Measurements from ENCODE around the gene GIGYF1. TPM values are rescaled to one million over a fixed set of nuclear protein-coding genes. Genes with fewer than 3 reads are reported as not detected.

GIGYF1 gene
- total RNA-seq, 2 donors from 2014 or later, result 20.9 to 33.4 TPM

- no peaks in the 10 kb centered on the region for H3K36me3 ChIP-seq
- intact Hi-C loops (cut with DNase I), result no loop called here
- no peak overlapping the region for H3K27ac ChIP-seq
- H3K4me3 ChIP-seq, result no peak overlapping the region
- TF ChIP-seq, protein P1, sequence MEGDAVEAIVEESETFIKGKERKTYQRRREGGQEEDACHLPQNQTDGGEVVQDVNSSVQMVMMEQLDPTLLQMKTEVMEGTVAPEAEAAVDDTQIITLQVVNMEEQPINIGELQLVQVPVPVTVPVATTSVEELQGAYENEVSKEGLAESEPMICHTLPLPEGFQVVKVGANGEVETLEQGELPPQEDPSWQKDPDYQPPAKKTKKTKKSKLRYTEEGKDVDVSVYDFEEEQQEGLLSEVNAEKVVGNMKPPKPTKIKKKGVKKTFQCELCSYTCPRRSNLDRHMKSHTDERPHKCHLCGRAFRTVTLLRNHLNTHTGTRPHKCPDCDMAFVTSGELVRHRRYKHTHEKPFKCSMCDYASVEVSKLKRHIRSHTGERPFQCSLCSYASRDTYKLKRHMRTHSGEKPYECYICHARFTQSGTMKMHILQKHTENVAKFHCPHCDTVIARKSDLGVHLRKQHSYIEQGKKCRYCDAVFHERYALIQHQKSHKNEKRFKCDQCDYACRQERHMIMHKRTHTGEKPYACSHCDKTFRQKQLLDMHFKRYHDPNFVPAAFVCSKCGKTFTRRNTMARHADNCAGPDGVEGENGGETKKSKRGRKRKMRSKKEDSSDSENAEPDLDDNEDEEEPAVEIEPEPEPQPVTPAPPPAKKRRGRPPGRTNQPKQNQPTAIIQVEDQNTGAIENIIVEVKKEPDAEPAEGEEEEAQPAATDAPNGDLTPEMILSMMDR (IDR thresholded peaks at IDR 0.05), result no peak
- peaks cover 23% of the 10 kb centered on the region for H3K27me3 ChIP-seq
- H3K4me1 ChIP-seq, result peaks cover 5% of the 10 kb centered on the region
- H3K9me3 ChIP-seq, result no peaks in the 10 kb centered on the region
- H3K9ac ChIP-seq (ENCODE audit: low read depth in 2 of 2, low read length in 2 of 2), result no peak overlapping the region
- no peak for DNase-seq
Observed at GRCh38 chr7:100723732-100724275, 29.8 kb upstream of the GIGYF1 start.

GRCh38 chr7:100722480-100723212, 28.6 kb upstream of the GIGYF1 start:
- no peak overlapping the region for H3K9ac ChIP-seq (ENCODE audit: low read depth in 2 of 2, low read length in 2 of 2)
- H3K4me3 ChIP-seq, result no peak overlapping the region
- no peak overlapping the region for H3K27ac ChIP-seq
- DNase-seq, result no peak
- TF ChIP-seq, protein P1 (IDR thresholded peaks at IDR 0.05), result no peak
- peaks cover 23% of the 10 kb centered on the region for H3K27me3 ChIP-seq
- intact Hi-C loops (cut with DNase I), result no loop called here
- H3K36me3 ChIP-seq, result no peaks in the 10 kb centered on the region
- no peaks in the 10 kb centered on the region for H3K9me3 ChIP-seq
- peaks cover 5% of the 10 kb centered on the region for H3K4me1 ChIP-seq

- TF ChIP-seq, protein P1 (IDR thresholded peaks at IDR 0.05), result no peak
- no peak overlapping the region for H3K9ac ChIP-seq (ENCODE audit: low read depth in 2 of 2, low read length in 2 of 2)
- H3K36me3 ChIP-seq, result no peaks in the 10 kb centered on the region
- H3K4me3 ChIP-seq, result no peak overlapping the region
- no peak for DNase-seq
- no peaks in the 10 kb centered on the region for H3K9me3 ChIP-seq
- H3K27ac ChIP-seq, result no peak overlapping the region
- H3K4me1 ChIP-seq, result peaks cover 5% of the 10 kb centered on the region
- intact Hi-C loops (cut with DNase I), result no loop called here
- H3K27me3 ChIP-seq, result peaks cover 23% of the 10 kb centered on the region
Observed at GRCh38 chr7:100721505-100721812, 27.4 kb upstream of the GIGYF1 start.

- intact Hi-C loops (cut with DNase I), result no loop called here
- Histone ChIP-seq H3K9me3 (no peaks in the 10 kb centered on the region), H3K27ac (no peak overlapping the region), H3K36me3 (no peaks in the 10 kb centered on the region), H3K4me3 (no peak overlapping the region), H3K9ac (ENCODE audit: low read depth in 2 of 2, low read length in 2 of 2) (no peak overlapping the region), H3K27me3 (peaks cover 23% of the 10 kb centered on the region), H3K4me1 (peaks cover 5% of the 10 kb centered on the region)
- no peak for DNase-seq
- TF ChIP-seq, protein P1 (IDR thresholded peaks at IDR 0.05), result no peak
Observed at GRCh38 chr7:100720671-100721504, 26.8 kb upstream of the GIGYF1 start.

- intact Hi-C loops (cut with DNase I), result no loop called here
- peaks cover 23% of the 10 kb centered on the region for H3K27me3 ChIP-seq
- no peaks in the 10 kb centered on the region for H3K4me1 ChIP-seq
- TF ChIP-seq, protein P1 (IDR thresholded peaks at IDR 0.05), result no peak
- H3K9ac ChIP-seq (ENCODE audit: low read depth in 2 of 2, low read length in 2 of 2), result no peak within 1 kb of the TSS
- no peak for DNase-seq
- H3K9me3 ChIP-seq, result no peaks in the 10 kb centered on the region
- no peak within 1 kb of the TSS for H3K27ac ChIP-seq
- H3K36me3 ChIP-seq, result no peaks in the 10 kb centered on the region
- no peak within 1 kb of the TSS for H3K4me3 ChIP-seq
Observed at GRCh38 chr7:100720279-100720670, 26.2 kb upstream of the GIGYF1 start, which contains the start of gene EPO. Gene EPO (plus strand): TSS chr7:100720468. CDS start chr7:100720981, 513 bp downstream.

Measured in colonic mucosa (tissue), 4 donors.